H9 (cell line): ENCODE results near the gene KMT5B. TPM values are rescaled to one million over a fixed set of nuclear protein-coding genes. Genes with fewer than 3 reads are reported as not detected.

ENCODE experiments used
- DNase-seq: peaks from one replicate; pipeline ENCODE4 v3.0.0-alpha.2; 2017
- H2AFZ ChIP-seq: one replicate; pipeline ENCODE4 v1.6.1; 2013; ENCODE audit warnings: mild to moderate bottlenecking, low read length, control low read depth, moderate library complexity
- H2AK5ac ChIP-seq: 2 replicates; pipeline ENCODE4 v1.6.1; 2013; ENCODE audit warnings: low read length, control low read depth, mixed read lengths; ENCODE audit not compliant: insufficient read length
- H2BK120ac ChIP-seq: one replicate; pipeline ENCODE4 v1.6.1; 2013; ENCODE audit warnings: low read depth, mild to moderate bottlenecking, low read length, control low read depth, inconsistent platforms; ENCODE audit not compliant: poor library complexity, severe bottlenecking
- H2BK12ac ChIP-seq: 2 replicates; pipeline ENCODE4 v1.6.1; 2013; ENCODE audit warnings: low read length, control low read depth, mixed read lengths, low read depth; ENCODE audit not compliant: insufficient read length
- H2BK15ac ChIP-seq: 2 replicates; pipeline ENCODE4 v1.6.1; 2013; ENCODE audit warnings: low read depth, low read length, control low read depth
- H2BK20ac ChIP-seq: one replicate; pipeline ENCODE4 v1.6.1; 2013; ENCODE audit warnings: low read depth, mild to moderate bottlenecking, low read length, control low read depth, inconsistent platforms; ENCODE audit not compliant: poor library complexity, severe bottlenecking
- H2BK5ac ChIP-seq: 2 replicates; pipeline ENCODE4 v1.6.1; 2013; ENCODE audit warnings: low read length, control low read depth, mixed read lengths; ENCODE audit not compliant: insufficient read length
- H3K14ac ChIP-seq: 2 replicates; pipeline ENCODE4 v1.6.1; 2013; ENCODE audit warnings: low read length, control low read depth; ENCODE audit not compliant: insufficient read depth
- H3K18ac ChIP-seq: 2 replicates; pipeline ENCODE4 v1.6.1; 2013; ENCODE audit warnings: low read depth, mild to moderate bottlenecking, mixed read lengths, low read length, control low read depth; ENCODE audit not compliant: insufficient read length
- H3K23ac ChIP-seq: 2 replicates; pipeline ENCODE4 v1.6.1; 2013; ENCODE audit warnings: low read length, control low read depth, mixed read lengths, low read depth; ENCODE audit not compliant: insufficient read length
- H3K23me2 ChIP-seq: 2 replicates; pipeline ENCODE4 v1.6.1; 2013; ENCODE audit warnings: low read depth, mild to moderate bottlenecking, mixed read lengths, low read length, control low read depth; ENCODE audit not compliant: insufficient read length, poor library complexity, severe bottlenecking
- H3K27ac ChIP-seq: 2 replicates; pipeline ENCODE4 v1.5.1; 2013; ENCODE audit warnings: low read length, control low read depth, mixed read lengths, low read depth; ENCODE audit not compliant: insufficient read length
- H3K27me3 ChIP-seq: 2 replicates; pipeline ENCODE4 v1.6.1; 2013; ENCODE audit warnings: low read length, control low read depth, inconsistent platforms; ENCODE audit not compliant: insufficient read depth
- H3K4ac ChIP-seq: 2 replicates; pipeline ENCODE4 v1.6.1; 2013; ENCODE audit warnings: low read depth, mild to moderate bottlenecking, control low read depth, inconsistent platforms, low read length, moderate library complexity
- H3K4me1 ChIP-seq: 2 replicates; pipeline ENCODE4 v1.6.1; 2013; ENCODE audit warnings: low read length, control low read depth, inconsistent platforms; ENCODE audit not compliant: insufficient read depth
- H3K4me2 ChIP-seq: 2 replicates; pipeline ENCODE4 v1.6.1; 2013; ENCODE audit warnings: low read length, control low read depth, mixed read lengths; ENCODE audit not compliant: insufficient read length, insufficient read depth
- H3K56ac ChIP-seq: 2 replicates; pipeline ENCODE4 v1.6.1; 2013; ENCODE audit warnings: low read depth, mild to moderate bottlenecking, mixed read lengths, low read length, control low read depth; ENCODE audit not compliant: insufficient read length
- H3K79me1 ChIP-seq: 2 replicates; pipeline ENCODE4 v1.6.1; 2013; ENCODE audit warnings: low read depth, mild to moderate bottlenecking, moderate library complexity, low read length, control low read depth, inconsistent platforms; ENCODE audit not compliant: insufficient read depth, poor library complexity, severe bottlenecking
- H3K79me2 ChIP-seq: 2 replicates; pipeline ENCODE4 v1.6.1; 2013; ENCODE audit warnings: low read length, control low read depth, inconsistent platforms; ENCODE audit not compliant: insufficient read depth
- H3K9ac ChIP-seq: 2 replicates; pipeline ENCODE4 v1.6.1; 2013; ENCODE audit warnings: low read length, control low read depth, mixed read lengths; ENCODE audit not compliant: insufficient read length; ENCODE audit errors: extremely low read depth
- H3K9me3 ChIP-seq: one replicate; pipeline ENCODE4 v1.6.1; 2013; ENCODE audit warnings: low read depth, low read length, inconsistent platforms; ENCODE audit not compliant: control insufficient read depth
- H3T11ph ChIP-seq: one replicate; pipeline ENCODE4 v1.6.1; 2013; ENCODE audit warnings: mild to moderate bottlenecking, low read length, control low read depth, inconsistent platforms
- H4K20me1 ChIP-seq: one replicate; pipeline ENCODE4 v1.6.1; 2013; ENCODE audit not compliant: control insufficient read depth, insufficient read length, insufficient read depth
- H4K5ac ChIP-seq: 2 replicates; pipeline ENCODE4 v1.6.1; 2013; ENCODE audit warnings: low read depth, mild to moderate bottlenecking, mixed read lengths, low read length, control low read depth; ENCODE audit not compliant: insufficient read length
- H4K8ac ChIP-seq: replicated peaks from 2 replicates; pipeline ENCODE4 v1.6.1; 2013; ENCODE audit warnings: low read length, control low read depth, mixed read lengths, low read depth; ENCODE audit not compliant: insufficient read length
- H4K91ac ChIP-seq: 2 replicates; pipeline ENCODE4 v1.6.1; 2013; ENCODE audit warnings: low read depth, mild to moderate bottlenecking, moderate library complexity, mixed read lengths, low read length, control low read depth; ENCODE audit not compliant: insufficient read length
- H3K27ac Mint-ChIP-seq, 3 experiments: 2 replicates in 2 of 3; 3 replicates in 1 of 3; pipeline ENCODE4 v1.8.0; 2020 to 2021; ENCODE audit warnings: mixed read lengths in 3 of 3, mild to moderate bottlenecking in 1 of 3, moderate library complexity in 1 of 3
- H3K27me3 Mint-ChIP-seq: 2 replicates; pipeline ENCODE4 v1.8.0; 2021; ENCODE audit warnings: low read depth, mild to moderate bottlenecking, moderate library complexity, mixed read lengths
- H3K36me3 Mint-ChIP-seq, 3 experiments: 2 replicates in 2 of 3; 3 replicates in 1 of 3; pipeline ENCODE4 v1.8.0; 2020 to 2021; ENCODE audit warnings: low read depth in 3 of 3, mixed read lengths in 3 of 3; ENCODE audit not compliant: insufficient read depth in 1 of 3
- H3K4me1 Mint-ChIP-seq, 2 experiments: 2 replicates each; pipeline ENCODE4 v1.8.0; 2020; ENCODE audit warnings: mixed read lengths in 2 of 2
- H3K4me3 Mint-ChIP-seq, 2 experiments: 2 replicates in 1 of 2; 3 replicates in 1 of 2; pipeline ENCODE4 v1.8.0; 2020 to 2021; ENCODE audit warnings: mild to moderate bottlenecking in 2 of 2, mixed read lengths in 2 of 2, moderate library complexity in 1 of 2
- H3K9me3 Mint-ChIP-seq, 2 experiments: 2 replicates in 1 of 2; 3 replicates in 1 of 2; pipeline ENCODE4 v1.8.0; 2020; ENCODE audit warnings: mild to moderate bottlenecking in 2 of 2, mixed read lengths in 2 of 2, moderate library complexity in 1 of 2
- WGBS: extraction: QIAGEN DNeasy Blood & Tissue Kit; methylation state at CpG from one replicate; pipeline ENCODE4 v1.1.7; 2013; ENCODE audit warnings: missing lambda C conversion rate, low lambda C conversion rate, mixed read lengths; ENCODE audit not compliant: insufficient read length; ENCODE audit errors: extremely low coverage; 5-methylcytosine and 5-hydroxymethylcytosine counted together
- total RNA-seq: library from RNA; stranded (reverse); gene quantifications from 2 replicates; pipeline ENCODE4 v1.2.1, GENCODE V29; 2021
- TF ChIP-seq, protein P1 (sequence below): fragments of 200-600 bp; sonication (generic); conservative IDR thresholded peaks from 3 replicates; pipeline ENCODE4 v1.8.0; 2021; ENCODE audit warnings: antibody characterized with exemption, mild to moderate bottlenecking

Gene KMT5B
- total RNA-seq, 1 experiment from 2014 or later = 61.6 TPM

DNA sequence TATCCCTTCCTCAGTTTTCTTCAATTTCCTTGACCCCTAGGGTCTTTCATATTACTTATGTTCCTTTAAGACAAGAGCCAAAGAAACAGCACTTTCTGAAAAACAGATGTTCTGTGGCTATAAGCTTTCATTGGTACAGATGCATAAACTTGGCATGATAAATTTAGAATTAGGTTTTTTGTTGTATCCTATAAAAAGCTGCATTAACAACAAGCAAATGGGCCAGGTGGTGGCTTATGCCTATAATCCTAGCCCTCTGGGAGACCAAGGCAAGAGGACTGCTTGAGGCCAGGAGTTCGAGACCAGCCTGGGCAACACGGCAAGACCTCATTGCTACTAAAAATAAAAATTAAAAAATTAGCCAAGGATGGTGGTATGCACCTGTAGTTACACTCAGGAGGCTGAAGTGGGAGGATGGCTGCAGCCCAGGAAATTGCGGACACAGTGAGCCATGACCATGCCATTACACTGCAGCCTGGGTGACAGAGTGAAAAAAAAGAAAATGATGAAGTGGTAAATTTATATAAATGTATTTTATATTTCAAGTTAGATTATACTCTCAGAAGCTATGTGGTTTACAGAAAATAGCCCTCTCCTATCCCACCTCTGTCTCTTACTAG lies 18.3 kb downstream of the KMT5B start:
- no peaks in the 10 kb centered on the region for H3K9me3 Mint-ChIP-seq

More for the DNA sequence above, 18.3 kb downstream of the KMT5B start:
- H3K79me1 ChIP-seq = peaks cover 6% of the 10 kb centered on the region
- no peak overlapping the region for H3K9ac ChIP-seq
- no peak overlapping the region for H3K4me2 ChIP-seq
- no peaks in the 10 kb centered on the region for H3K23me2 ChIP-seq
- no peak overlapping the region for H2AK5ac ChIP-seq
- no peak overlapping the region for H2BK12ac ChIP-seq
- peaks cover 28% of the 10 kb centered on the region; the same call in 1 of the 2 replicates for H3K79me2 ChIP-seq
- H3K4me3 Mint-ChIP-seq = no peak overlapping the region
- H3K56ac ChIP-seq = no peak overlapping the region
- H2BK15ac ChIP-seq = no peak overlapping the region
- H4K5ac ChIP-seq = no peak overlapping the region
- no peak overlapping the region for H2BK20ac ChIP-seq
- H3K27ac Mint-ChIP-seq = no peak overlapping the region
- DNase-seq = no peak
- no peak overlapping the region for H3K27ac ChIP-seq
- H3K14ac ChIP-seq = no peak overlapping the region
- no CpG with 5 or more reads among the region's 3 CpGs for WGBS
- H4K8ac ChIP-seq = no peak overlapping the region
- no peaks in the 10 kb centered on the region for H3K9me3 ChIP-seq
- TF ChIP-seq, protein P1, sequence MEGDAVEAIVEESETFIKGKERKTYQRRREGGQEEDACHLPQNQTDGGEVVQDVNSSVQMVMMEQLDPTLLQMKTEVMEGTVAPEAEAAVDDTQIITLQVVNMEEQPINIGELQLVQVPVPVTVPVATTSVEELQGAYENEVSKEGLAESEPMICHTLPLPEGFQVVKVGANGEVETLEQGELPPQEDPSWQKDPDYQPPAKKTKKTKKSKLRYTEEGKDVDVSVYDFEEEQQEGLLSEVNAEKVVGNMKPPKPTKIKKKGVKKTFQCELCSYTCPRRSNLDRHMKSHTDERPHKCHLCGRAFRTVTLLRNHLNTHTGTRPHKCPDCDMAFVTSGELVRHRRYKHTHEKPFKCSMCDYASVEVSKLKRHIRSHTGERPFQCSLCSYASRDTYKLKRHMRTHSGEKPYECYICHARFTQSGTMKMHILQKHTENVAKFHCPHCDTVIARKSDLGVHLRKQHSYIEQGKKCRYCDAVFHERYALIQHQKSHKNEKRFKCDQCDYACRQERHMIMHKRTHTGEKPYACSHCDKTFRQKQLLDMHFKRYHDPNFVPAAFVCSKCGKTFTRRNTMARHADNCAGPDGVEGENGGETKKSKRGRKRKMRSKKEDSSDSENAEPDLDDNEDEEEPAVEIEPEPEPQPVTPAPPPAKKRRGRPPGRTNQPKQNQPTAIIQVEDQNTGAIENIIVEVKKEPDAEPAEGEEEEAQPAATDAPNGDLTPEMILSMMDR = no peak
- H3T11ph ChIP-seq = no peak overlapping the region
- H3K27me3 ChIP-seq = no peaks in the 10 kb centered on the region
- no peak overlapping the region for H4K91ac ChIP-seq
- no peak overlapping the region for H3K4ac ChIP-seq
- H3K18ac ChIP-seq = no peak overlapping the region
- H2BK120ac ChIP-seq = no peak overlapping the region
- no peak overlapping the region for H2AFZ ChIP-seq
- peaks cover 28 to 29% of the 10 kb centered on the region in 2 experiments for H3K4me1 Mint-ChIP-seq
- peaks cover 3% of the 10 kb centered on the region; the same call in 1 of the 2 replicates for H3K4me1 ChIP-seq
- peaks cover 3% of the 10 kb centered on the region for H4K20me1 ChIP-seq
- no peak overlapping the region for H3K23ac ChIP-seq
- H3K36me3 Mint-ChIP-seq = peaks cover 0 to 3% (median 2%) of the 10 kb centered on the region in 3 experiments; a peak in 2 of 7 replicates
- H2BK5ac ChIP-seq = no peak overlapping the region
- no peaks in the 10 kb centered on the region for H3K27me3 Mint-ChIP-seq
